ENCODE results near the gene SERPING1.
A peak's percentile ranks its signal among the peaks of the same experiment; 100 is the strongest.
"Not testable (repeated sequence)": the region's sequence is repeated elsewhere in the genome, so short reads cannot be mapped to it uniquely, and the experiment has no call there.

Gene SERPING1

DNA sequence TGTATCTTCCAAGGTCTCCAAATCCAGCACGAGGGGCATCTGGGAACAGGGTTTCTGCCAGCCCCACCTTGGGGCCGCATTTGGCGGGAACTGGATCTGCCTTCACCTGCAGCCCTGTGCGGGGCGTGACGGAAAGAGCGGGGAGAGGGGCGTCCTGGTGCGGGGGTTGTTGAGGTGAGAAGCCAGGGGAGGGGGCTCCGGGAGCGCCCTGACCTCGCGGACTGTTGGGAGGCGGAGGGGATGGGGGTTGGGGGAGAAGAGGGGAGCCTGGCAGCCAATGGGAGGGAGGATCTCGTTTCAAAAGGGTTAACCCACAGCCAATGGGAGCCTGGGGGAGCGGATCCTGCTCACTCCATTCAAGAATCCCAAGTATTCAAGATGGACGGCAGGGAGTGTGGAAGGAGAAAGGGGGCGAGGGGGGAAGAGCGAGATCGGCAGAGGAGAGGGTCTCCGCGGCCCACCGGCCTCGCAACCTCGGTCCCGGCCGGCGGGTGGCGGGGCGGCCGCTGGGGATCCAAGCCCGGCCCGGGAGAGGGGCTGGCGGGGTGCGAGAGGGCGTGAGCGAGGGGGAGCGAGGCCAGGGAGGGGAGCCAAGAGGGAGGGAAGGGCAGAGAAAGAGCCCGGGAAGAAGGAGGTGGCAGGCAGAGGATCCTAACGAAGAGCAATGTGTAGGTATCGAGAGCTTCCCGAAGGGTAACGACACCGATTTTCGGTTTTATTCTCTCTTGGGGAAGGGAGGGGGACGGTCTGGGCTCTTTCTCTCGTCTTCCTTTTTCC is 40.7 kb downstream of the SERPING1 start:
- no peak for DNase-seq (ENCODE audit: low spot score)

DNA sequence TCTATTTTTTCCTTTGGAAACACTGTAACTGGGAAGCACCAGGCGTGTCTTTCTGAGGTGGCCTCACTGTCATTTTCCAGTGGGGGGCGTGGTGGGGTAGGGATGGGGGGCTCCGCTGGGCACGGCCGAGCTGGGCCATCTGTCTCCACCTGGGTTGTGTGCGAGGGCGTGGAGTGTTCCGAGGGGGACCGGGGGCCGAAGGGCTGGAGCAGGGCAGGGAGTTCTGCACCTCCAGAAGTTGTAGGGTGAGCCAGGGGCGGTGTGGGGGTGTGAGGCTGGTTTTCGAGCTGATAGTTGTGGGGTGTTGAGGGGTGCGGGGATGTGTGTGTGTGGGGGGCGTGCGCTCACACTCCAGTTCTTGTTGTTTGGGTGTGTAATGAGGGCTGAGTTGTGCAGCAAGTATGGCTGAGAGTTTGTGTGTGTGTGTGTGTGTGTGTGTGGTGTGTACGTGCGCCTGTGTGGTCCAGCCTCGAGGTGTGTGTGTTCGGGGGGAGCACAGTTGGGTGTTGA is 41.4 kb downstream of the SERPING1 start:
- no peak for DNase-seq (ENCODE audit: low spot score)

DNA sequence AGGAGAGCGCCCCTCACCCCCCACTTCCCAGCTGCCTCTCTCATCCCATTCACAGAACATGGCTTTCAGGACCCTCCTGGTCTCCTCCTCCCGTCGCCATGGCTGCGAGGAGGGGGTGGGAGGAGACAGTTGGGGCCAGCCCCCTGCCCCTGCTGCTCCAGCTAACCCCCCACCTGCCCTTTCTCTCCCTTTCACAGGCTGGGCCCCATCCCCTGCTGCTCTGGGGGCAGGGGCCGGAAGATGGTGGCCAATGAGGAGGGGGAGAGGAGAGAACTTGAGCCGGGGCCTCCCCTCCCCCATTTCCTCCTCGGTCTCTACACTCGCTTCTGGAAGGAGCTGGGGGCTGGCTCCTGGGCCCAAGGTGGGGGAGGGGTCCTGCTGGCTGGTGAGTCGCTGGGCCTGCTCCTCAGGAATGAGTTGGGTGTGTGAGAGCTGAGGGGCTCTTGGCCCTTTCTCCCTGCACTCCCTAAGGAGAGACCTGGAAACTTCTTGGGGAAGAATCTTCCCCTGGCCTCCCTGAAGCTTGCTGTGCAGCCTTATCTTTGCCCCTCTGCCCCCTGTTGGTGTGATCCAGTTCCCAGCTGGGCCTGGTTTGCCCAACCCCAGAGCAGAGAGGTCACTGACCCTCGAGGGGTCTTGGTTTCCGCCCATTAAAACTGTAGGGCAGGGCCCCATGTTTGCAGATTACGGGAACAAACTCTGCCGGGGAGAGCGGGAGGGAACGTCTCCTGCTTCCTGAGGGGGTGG is 42.0 kb downstream of the SERPING1 start:
- no peak for DNase-seq (ENCODE audit: low spot score)

DNA sequence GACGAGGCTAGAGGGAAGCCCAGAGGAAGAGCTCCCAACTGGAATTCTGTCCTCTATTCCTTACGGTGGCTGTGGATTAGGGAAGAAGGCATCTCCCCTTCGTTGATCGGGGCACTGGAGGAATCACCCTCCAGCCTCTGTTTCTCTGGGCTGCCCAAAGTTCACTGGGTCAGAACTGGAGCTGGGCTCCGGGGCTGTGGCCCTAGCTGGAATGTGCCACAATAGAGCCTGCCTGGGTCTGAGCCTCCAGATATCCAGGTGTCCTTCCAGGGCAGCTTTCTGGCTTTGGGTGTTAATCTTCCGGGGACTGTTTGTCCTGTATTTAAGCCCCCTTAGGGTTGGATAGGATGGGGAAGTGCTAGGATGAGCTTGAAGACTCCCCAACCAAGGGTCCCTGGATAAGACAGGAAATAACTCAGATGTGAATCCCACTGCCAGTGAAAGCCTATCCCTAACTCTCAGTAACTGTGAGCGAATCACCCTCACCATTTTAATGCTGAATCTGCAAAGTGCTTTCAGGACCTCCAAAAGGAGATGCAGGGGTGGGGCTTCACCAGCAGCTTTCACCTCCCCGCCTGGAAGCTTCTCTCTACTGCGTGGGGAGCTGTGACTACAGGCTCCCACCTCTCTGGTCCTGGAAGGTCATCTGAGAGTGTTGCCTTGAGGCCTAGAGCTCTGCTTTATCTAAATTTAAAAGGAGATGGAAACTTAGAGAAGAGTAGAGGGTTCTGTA is 42.7 kb downstream of the SERPING1 start:
- DNase-seq (ENCODE audit: low spot score) = no peak

DNA sequence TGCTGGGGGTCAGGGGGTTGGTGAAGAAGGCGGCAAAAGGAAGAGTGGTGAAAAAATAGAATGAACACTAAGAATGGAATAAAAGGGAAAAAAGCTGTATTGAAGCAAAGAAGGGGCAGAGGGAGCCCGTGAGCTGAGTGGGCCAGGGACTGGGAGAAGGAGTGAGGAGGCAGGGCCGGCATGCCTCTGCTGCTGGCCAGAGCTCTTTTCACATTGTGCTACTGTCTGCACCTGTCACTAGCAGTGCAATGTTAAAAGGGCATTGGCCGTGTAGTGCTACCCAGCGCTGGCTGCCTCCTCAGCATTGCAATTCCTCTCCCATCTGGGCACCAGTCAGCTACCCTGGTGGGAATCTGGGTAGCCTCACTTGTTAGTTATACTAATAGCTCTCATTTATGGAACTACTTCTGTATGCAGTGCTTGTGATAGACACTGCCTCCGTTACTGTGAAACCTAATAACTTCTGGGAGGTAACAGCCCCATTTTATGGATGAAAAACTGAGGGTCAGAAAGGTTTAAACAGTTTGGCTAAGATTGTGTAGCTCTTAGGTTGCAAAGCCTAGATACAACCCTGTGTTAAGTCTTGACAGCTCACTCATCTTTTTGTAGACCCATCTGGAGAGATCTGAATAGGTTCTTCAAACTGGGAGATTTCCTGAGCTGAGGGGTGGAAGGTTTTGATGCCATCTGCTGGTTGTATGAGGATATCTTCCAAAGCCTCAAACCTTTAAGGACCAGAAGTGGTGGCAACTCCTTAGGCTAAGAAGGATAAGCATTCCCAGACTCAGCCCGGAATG is 43.7 kb downstream of the SERPING1 start:
- DNase-seq (ENCODE audit: low spot score) = peak; percentile 73

DNA sequence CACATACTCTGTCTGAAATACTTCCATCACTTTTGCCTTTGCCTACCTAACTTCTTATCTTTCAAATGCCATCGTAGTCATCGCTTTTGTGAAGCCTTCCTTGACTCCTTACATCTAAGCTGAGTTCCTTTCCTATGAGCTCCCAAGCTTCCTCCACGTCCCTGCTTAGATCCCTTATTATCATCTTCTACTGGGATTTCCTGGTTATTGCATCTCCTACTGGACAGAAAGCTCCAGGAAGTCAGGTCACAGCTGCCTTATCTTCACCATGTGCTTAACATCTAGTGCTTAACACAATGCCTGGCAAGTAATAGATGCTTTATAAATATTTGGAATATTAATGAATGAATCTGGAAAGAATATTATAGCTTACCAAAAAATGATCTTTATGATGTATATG is 46.3 kb downstream of the SERPING1 start:
- no peak for DNase-seq (ENCODE audit: low spot score)

DNA sequence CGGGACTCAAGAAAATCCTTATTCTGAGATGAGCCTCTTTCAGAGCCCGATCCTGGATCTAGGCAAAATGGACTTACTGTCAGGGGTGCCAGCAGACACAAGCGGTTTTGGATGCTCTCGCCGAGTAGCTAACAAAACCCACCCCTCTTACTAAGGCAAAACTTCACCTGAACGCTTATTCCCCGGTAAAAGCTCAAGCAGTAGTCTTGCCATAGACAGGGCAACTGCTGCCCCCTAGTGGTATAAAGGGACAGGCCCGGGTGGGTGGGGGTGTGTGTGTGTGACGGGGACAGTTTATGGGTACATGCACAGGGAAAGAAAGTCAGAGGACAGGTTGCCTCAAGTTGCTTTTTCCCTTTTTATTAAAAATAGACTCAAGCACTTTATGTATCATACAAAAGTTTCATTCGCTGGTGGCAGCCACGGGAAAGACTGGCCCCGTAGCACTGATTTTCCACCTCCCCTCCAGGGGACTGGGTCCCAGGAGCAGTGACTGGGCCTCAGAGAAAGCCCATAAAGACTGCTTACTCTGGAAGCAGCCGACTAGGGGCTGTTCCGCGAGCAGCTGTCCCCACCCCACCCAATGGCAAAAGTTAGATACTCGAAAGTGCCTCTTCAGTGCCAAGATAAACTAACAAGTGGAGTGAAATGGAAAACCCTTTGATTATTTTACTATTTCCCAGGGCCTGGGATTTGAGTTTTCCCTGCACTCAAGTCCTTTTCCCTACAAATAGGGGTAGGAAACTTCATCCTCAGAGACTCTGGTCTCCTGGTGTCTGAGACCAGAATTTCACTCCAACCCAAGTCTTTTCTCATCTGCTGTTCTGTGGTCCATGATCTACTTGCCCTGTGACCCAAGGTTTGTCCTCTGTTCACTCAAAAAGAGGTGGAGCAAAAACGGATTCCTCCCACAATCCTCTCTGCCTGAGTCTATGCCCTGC is 47.5 kb downstream of the SERPING1 start:
- DNase-seq (ENCODE audit: low spot score) = peak; percentile 88

DNA sequence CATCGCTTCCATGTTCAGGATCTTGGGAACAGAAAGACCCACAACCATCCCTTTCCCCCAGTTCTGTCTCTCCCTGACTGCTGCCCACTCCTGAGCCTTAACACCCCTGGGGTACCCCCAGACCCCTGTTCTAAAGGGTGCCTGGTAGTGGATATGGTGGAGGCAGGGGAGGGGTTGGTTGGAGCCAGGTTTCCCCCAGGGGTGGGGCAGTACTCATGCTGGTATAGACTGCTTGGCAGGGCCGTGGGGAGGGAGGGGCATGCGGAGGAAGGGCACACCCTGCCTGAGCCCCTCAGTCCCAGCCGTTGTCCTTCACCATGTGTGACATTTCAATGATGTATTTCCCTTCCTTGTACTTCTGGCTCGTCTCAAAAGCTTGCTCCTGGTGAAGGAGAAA is 48.2 kb downstream of the SERPING1 start:
- DNase-seq (ENCODE audit: low spot score) = no peak

DNA sequence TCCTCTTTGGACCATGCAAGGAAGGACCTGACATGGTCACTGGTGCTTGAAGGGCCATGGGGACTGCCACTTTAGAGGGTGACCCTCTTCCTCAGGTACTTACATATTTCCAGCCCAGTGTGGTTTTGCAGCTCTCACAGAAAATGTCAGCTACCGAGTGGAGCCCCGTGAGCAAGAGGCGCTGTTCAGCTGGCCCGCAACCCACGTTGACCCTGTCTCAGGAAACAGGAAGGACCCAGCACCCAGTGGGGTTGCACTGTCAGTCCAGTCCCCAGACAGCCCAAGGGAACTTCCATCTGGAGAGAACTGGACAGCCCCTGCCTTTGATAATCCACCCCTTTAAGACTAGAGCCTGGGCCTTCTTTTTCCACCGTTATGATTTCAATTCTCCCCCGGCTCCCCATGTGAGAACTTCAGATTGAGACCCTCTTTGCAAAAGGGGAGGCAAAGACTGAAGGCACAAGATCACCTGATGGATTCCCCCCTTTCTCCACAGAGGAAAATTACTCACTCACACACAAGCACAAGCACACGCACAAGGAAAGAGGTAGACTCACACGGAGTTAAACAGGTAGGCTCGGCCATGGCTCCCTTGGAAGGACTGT is 48.8 kb downstream of the SERPING1 start:
- no peak for DNase-seq (ENCODE audit: low spot score)

DNA sequence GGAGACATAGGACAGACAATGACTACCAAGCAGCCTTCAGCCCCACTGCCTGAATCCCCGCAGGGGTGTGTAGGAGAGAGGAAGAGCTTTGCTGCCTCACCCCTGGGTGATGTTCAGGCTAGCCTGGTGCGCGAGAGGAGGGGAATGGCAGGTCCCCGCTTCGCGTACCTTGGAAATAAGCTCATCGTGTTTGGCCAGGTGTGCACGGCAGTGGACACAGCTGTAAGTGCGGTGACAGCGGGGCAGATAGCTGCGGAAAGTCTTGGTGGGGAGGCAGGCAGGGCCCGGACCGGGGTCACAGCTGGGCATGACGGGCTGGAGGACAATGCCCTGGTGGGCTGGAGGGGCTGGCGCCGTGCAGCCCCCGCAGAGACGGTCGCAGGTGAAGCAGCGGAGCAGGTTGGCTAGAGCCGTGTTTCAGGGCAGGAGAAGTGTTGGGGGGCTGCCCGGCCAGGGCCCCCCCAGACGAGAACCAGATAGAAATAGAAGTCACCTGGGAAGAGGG is 49.4 kb downstream of the SERPING1 start:
- no peak for DNase-seq (ENCODE audit: low spot score)

DNA sequence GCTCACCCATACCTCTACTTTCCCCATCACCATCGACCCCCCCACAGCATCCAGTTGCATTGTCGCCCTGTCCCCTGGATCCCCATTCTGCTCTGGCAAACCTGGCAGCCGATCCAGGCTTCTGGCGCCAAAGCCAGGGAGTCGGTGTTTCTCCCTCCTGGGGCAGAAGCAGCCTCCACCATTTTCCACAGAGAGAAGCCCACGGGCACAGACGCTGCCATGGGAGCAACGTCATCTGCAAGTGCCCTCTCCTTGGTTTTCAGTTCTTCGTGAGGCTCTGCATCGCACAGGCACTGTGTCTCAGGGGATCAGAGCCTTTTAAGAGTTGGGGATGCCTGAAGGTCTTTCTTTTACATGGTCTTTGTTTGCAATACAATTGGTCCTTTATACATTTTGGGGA is 49.9 kb downstream of the SERPING1 start:
- DNase-seq (ENCODE audit: low spot score) = no peak

DNA sequence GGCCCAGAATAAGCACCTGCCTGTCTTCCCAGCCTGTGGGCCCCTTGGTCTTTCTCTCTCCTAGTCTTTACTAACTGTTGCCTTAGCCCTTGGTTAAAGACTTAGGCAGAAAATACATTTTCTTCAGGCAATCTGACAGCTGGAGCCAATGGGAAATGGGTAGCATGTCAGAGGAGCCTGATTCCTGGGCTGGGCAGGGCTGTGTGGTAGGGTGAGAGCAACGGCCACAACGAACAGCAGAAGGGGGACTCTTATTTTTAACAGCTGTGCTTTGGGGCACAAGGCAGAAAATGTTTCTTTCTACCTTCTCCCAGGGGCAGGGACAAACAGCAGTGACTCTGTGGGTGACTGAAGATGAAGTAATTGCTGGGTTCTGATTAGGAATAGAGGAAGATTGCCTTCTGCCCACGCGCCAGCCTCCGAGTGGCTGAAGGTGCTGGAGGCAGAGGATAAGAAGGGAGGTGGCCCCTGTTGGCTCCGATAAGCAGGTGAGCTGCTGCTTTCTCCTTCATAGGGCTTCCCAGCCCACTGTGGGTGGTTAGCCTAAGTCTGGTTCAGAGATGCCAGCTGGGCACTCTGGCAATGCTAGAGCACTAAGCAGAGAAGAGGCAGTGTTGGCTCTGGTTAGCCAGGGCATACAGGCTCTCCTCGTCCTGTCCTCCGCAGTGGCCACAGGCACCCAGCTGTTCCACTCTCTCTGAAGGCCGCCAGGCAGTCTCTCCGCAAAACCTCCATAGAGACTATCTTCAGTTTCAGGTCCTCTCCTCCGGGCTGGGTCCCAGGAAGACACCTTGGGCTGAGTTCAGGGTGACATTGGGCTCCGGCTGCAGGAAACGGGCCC is 50.7 kb downstream of the SERPING1 start:
- no peak for DNase-seq (ENCODE audit: low spot score)

DNA sequence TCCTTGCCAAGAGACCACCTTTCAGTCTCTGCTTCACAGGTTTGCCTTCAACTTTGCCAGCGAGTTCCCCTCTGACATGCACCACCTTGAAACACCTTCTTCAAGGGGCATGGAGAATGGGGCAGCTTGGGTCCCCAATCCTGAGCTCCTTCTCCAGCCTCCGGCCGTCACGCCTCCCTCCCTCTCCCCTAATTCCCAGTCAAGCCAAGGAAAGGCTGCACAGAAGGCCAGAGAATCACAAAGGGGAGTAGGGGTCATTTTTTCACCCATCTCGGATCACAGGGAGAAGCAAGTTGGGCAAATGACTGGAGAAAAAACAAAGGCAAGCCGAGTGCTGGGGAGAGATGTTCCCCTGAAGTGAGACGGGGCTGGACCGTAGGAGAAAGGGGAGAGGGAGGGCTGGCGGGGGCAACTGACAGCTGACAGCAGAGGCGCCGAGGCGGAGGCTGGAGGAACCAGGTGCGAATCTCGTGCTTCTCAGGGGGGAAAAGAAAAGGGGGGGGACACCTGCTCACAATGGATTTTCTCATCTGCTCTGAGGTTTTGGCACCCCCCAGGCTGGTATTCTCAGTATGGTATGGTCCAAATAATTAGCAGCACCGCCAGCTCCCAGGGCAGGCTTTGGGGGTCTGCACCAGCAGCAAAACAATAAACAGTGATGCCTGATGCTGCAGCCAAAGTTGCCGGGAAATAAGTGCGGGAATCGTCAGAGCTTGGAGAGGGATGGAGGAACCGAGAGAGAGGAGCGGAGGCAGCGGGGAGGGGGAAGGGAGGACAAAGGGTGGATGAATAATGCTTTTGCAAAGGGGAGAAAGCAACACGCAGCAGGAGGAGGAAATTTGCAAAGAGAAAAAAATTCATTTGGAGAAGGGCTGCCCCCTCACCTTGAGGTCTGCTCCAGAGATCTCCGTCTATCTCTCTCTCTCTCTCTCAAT is 51.6 kb downstream of the SERPING1 start:
- DNase-seq (ENCODE audit: low spot score) = no peak

DNA sequence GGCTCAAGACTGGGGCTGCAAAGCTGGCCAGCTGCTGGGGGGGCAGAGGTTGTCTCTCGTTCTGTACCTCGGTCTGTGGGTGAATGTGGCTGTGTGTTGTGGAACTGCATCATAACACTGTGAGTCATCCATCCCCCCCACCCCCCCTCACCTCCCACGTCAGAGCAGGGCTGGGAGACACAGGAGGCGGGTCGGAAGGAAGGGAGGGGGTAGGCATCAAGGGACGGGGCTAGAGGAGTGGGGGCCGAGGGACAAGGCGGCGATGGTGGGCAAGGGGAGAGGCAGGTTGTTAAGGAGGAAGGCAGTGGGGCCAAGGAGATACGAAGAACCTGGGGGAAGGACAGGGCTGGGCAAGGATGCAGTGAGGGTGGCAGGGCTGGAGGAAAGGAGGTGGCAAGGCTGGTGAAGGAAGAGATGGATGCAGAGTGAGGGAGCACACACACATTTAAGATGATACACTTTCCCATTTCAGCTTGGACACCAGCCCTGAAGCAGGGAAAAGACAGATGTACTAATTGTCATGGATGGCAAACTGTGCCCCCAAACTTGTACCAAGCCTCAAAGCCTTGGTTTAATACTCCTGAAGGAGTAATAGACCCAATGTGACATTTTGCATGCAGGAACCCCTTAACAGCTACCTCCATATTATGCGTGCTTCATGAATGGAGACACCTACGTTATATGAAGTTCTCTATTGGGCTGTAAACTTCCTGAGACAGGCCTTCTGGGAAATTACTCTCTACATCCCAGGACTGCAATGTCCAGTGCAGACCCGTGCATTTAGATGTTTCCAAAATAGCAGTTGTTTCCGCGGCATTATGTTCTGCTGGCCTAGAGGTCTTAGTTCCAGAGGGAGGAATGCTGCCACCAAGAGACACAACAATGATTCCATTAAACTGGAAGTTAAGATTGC is 52.6 kb downstream of the SERPING1 start, which contains the start of gene YPEL4:
Gene YPEL4 (minus strand): TSS at position 87 of the 913 bp plus-strand sequence. CDS start 2,805 bp downstream, outside the sequence.
- no peak for DNase-seq (ENCODE audit: low spot score)

DNA sequence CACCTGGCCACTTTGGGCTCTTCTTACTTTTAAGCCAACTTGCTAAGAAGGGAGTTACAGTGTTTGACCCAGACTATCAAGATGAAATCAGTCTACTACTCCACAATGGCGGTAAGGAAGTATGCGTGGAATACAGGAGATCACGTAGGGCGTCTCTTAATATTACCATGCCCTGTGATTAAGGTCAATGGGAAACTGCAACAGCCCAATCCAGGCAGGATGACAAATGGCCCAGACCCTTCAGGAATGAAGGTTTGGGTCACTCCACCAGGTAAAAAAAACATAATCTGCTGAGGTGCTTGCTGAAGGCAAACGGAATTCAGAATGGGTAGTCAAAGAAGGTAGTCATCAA is 53.2 kb downstream of the SERPING1 start:
- DNase-seq (ENCODE audit: low spot score) = no peak

DNA sequence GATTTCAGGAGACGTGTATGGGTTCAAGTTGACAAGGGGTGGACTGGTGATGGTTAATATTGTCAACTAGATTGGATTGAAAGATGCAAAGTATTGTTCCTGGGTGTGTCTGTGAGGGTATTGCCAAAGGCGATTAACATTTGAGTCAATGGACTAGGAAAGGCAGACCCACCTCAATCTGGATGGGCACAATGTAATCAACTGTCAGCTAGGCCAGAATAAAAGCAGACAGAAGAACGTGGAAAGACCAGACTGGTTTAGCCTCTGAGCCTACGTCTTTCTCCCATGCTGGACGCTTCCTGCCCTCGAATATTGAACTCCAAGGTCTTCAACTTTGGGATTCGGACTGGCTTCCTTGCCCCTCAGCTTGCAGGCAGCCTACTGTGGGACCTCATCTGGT is 53.9 kb downstream of the SERPING1 start:
- no peak for DNase-seq (ENCODE audit: low spot score)

DNA sequence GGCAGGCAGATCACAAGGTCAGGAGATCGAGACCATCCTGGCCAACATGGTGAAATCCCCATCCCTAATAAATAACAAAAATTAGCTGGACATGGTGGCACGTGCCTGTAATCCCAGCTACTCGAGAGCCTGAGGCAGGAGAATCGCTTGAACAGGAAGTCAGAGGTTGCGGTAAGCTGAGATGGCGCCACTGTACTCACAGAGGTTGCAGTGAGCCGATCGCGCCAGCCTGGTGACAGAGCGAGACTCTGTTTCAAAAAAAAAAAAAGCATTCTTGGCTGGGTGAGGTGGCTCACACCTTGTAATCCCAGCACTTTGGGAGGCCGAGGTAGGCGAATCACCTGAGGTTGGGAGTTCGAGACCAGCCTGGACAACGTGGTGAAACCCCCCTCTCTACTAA is 54.7 kb downstream of the SERPING1 start:
- not testable (repeated sequence) for DNase-seq (ENCODE audit: low spot score)
